ENCODE results near the gene XXYLT1. TPM values are rescaled to one million over a fixed set of nuclear protein-coding genes. Genes with fewer than 3 reads are reported as not detected.

The XXYLT1 gene
- total and polyA plus RNA-seq, 2 donors from 2014 or later: 5.7 to 10.7 TPM

DNA sequence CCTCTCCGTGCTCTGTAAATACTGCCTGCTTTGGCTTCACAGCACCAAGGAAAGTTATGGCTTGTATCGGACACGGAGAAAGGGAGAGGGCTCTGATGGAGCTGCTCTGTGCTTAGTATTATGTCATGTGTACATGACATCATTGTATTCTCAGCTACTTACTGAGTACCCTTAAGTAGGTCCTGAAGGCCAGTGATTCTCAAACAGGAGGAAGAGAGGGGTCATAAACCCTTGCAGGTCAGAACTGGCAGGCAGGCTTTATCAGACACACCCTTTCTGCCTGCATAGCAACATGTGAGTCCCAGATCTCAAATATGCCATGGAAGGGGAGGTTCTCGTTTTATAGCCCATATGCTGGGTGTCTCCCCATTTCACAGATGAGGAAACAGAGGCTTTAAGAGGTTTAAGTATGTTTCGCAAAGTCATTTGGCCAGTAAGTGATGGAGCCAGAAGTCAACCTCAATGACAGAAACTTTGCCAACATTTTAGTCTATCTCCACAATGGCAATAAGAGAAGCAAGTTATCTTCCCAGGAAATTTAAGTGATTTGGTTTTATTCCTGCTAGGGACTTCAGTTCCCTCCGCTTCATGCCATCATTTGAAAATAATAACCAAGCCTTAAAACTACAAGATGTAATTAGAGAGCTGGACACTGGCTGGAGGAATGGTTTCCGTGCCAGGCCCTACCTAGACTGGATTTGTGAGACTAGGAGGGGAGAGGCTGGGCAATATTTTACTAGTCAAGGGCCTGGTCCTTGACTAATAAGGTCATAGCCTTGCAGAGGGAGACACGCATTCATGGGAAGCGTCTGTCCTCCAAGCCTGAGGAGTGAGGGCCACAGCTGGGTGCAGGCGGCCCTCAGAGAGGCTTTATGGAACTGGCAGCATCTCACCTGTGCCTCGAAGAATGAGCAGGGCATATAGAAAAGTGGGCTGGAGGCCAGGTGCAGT is 133.0 kb downstream of the XXYLT1 start:
- intact Hi-C loops (cut with DNase I): no loop called here
- H3K27ac ChIP-seq (ENCODE audit: low read depth in 2 of 2, low read length in 2 of 2): no peak overlapping the region
- H3K36me3 ChIP-seq (ENCODE audit: control insufficient read depth in 2 of 3, insufficient read depth in 3 of 3, low read length in 3 of 3): no peaks in the 10 kb centered on the region

DNA sequence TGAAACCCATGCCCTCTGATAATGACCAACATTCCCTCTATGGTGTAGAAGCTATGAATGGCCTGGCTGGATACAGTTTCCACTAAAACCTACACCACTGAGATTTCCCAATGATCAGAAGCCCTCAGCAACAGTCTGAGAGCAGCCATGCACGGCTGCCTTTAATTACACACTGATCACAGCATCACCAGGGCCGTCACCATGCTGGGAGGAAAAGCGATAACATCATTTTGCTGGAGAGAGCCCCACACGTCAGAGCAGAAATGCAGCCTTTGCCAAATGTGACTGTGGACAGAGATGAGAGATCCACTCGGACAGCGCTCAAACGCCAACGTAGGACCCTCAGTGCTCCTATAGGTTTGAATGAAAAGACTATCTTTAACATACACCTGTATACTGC is 135.0 kb downstream of the XXYLT1 start:
- Histone ChIP-seq H3K36me3 (ENCODE audit: control insufficient read depth in 2 of 3, insufficient read depth in 3 of 3, low read length in 3 of 3) (no peaks in the 10 kb centered on the region), H3K27me3 (ENCODE audit: control insufficient read depth, insufficient read depth, low read length) (no peaks in the 10 kb centered on the region), H3K27ac (ENCODE audit: low read depth in 2 of 2, low read length in 2 of 2) (no peak overlapping the region), H3K4me1 (ENCODE audit: control insufficient read depth in 2 of 3, insufficient read depth in 2 of 3, low read depth in 1 of 3, low read length in 3 of 3) (no peaks in the 10 kb centered on the region), H3K9me3 (ENCODE audit: control insufficient read depth in 2 of 3, insufficient read depth in 1 of 3, low read length in 3 of 3) (no peaks in the 10 kb centered on the region), H3K4me3 (ENCODE audit: low read length in 3 of 3) (no peak overlapping the region), H3K9ac (ENCODE audit: low read length in 3 of 3) (no peak overlapping the region)
- FAIRE-seq: no peak
- TF ChIP-seq, protein P1, sequence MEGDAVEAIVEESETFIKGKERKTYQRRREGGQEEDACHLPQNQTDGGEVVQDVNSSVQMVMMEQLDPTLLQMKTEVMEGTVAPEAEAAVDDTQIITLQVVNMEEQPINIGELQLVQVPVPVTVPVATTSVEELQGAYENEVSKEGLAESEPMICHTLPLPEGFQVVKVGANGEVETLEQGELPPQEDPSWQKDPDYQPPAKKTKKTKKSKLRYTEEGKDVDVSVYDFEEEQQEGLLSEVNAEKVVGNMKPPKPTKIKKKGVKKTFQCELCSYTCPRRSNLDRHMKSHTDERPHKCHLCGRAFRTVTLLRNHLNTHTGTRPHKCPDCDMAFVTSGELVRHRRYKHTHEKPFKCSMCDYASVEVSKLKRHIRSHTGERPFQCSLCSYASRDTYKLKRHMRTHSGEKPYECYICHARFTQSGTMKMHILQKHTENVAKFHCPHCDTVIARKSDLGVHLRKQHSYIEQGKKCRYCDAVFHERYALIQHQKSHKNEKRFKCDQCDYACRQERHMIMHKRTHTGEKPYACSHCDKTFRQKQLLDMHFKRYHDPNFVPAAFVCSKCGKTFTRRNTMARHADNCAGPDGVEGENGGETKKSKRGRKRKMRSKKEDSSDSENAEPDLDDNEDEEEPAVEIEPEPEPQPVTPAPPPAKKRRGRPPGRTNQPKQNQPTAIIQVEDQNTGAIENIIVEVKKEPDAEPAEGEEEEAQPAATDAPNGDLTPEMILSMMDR (IDR thresholded peaks at IDR 0.05; ENCODE audit: borderline replicate concordance, extremely low read depth, insufficient read depth): no peak
- intact Hi-C loops (cut with DNase I): no loop called here
- peak in 3 of 5 donors; percentile 63 to 67 (median 65) for DNase-seq

More for the DNA sequence above, 133.0 kb downstream of the XXYLT1 start:
- H3K9me3 ChIP-seq (ENCODE audit: control insufficient read depth in 2 of 3, insufficient read depth in 1 of 3, low read length in 3 of 3): no peaks in the 10 kb centered on the region
- H3K4me3 ChIP-seq (ENCODE audit: low read length in 3 of 3): no peak overlapping the region
- no peak for FAIRE-seq
- no peaks in the 10 kb centered on the region for H3K27me3 ChIP-seq (ENCODE audit: control insufficient read depth, insufficient read depth, low read length)
- TF ChIP-seq, protein P1 (IDR thresholded peaks at IDR 0.05; ENCODE audit: borderline replicate concordance, extremely low read depth, insufficient read depth): no peak
- no peaks in the 10 kb centered on the region for H3K4me1 ChIP-seq (ENCODE audit: control insufficient read depth in 2 of 3, insufficient read depth in 2 of 3, low read depth in 1 of 3, low read length in 3 of 3)
- H3K9ac ChIP-seq (ENCODE audit: low read length in 3 of 3): no peak overlapping the region
- DNase-seq: no peak

DNA sequence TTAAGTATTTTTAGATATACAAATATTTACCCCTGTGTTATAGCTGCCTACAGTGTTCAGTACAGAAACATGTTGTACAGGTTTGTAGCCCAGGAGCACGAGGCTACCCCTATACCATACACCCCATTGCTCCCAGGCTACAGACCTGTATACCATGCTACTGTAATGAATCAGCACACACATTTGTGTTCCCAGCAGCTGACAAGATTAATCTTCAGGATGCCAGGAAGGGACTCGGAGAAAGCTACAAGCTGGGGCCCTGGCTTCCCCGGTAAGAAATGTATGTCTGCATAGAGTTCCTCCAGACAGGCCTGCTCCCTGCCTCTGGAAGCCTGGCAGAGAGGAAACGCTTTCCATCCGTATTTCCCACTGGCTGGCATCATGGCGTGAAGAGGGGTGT is 136.5 kb downstream of the XXYLT1 start:
- DNase-seq: no peak
- Histone ChIP-seq H3K27ac (ENCODE audit: low read depth in 2 of 2, low read length in 2 of 2) (no peak overlapping the region), H3K36me3 (ENCODE audit: control insufficient read depth in 2 of 3, insufficient read depth in 3 of 3, low read length in 3 of 3) (no peaks in the 10 kb centered on the region), H3K4me1 (ENCODE audit: control insufficient read depth in 2 of 3, insufficient read depth in 2 of 3, low read depth in 1 of 3, low read length in 3 of 3) (no peaks in the 10 kb centered on the region), H3K9me3 (ENCODE audit: control insufficient read depth in 2 of 3, insufficient read depth in 1 of 3, low read length in 3 of 3) (no peaks in the 10 kb centered on the region), H3K4me3 (ENCODE audit: low read length in 3 of 3) (no peak overlapping the region), H3K27me3 (ENCODE audit: control insufficient read depth, insufficient read depth, low read length) (no peaks in the 10 kb centered on the region), H3K9ac (ENCODE audit: low read length in 3 of 3) (no peak overlapping the region)
- no peak for FAIRE-seq
- intact Hi-C loops (cut with DNase I): no loop called here
- TF ChIP-seq, protein P1 (IDR thresholded peaks at IDR 0.05; ENCODE audit: borderline replicate concordance, extremely low read depth, insufficient read depth): no peak
